Activated T-helper 9 cell treated with anti-CD3 and anti-CD28 coated beads, Interleukin-2, amount 50 U/mL, for 16 hours (primary cell): ENCODE results near the gene LRRK1.

Source experiments
- DNase-seq: peaks from one replicate; pipeline ENCODE4 v3.0.0-alpha.2; 2020; ENCODE audit warnings: low read depth

Gene LRRK1, protein sequence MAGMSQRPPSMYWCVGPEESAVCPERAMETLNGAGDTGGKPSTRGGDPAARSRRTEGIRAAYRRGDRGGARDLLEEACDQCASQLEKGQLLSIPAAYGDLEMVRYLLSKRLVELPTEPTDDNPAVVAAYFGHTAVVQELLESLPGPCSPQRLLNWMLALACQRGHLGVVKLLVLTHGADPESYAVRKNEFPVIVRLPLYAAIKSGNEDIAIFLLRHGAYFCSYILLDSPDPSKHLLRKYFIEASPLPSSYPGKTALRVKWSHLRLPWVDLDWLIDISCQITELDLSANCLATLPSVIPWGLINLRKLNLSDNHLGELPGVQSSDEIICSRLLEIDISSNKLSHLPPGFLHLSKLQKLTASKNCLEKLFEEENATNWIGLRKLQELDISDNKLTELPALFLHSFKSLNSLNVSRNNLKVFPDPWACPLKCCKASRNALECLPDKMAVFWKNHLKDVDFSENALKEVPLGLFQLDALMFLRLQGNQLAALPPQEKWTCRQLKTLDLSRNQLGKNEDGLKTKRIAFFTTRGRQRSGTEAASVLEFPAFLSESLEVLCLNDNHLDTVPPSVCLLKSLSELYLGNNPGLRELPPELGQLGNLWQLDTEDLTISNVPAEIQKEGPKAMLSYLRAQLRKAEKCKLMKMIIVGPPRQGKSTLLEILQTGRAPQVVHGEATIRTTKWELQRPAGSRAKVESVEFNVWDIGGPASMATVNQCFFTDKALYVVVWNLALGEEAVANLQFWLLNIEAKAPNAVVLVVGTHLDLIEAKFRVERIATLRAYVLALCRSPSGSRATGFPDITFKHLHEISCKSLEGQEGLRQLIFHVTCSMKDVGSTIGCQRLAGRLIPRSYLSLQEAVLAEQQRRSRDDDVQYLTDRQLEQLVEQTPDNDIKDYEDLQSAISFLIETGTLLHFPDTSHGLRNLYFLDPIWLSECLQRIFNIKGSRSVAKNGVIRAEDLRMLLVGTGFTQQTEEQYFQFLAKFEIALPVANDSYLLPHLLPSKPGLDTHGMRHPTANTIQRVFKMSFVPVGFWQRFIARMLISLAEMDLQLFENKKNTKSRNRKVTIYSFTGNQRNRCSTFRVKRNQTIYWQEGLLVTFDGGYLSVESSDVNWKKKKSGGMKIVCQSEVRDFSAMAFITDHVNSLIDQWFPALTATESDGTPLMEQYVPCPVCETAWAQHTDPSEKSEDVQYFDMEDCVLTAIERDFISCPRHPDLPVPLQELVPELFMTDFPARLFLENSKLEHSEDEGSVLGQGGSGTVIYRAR (N-terminal part only)

DNA sequence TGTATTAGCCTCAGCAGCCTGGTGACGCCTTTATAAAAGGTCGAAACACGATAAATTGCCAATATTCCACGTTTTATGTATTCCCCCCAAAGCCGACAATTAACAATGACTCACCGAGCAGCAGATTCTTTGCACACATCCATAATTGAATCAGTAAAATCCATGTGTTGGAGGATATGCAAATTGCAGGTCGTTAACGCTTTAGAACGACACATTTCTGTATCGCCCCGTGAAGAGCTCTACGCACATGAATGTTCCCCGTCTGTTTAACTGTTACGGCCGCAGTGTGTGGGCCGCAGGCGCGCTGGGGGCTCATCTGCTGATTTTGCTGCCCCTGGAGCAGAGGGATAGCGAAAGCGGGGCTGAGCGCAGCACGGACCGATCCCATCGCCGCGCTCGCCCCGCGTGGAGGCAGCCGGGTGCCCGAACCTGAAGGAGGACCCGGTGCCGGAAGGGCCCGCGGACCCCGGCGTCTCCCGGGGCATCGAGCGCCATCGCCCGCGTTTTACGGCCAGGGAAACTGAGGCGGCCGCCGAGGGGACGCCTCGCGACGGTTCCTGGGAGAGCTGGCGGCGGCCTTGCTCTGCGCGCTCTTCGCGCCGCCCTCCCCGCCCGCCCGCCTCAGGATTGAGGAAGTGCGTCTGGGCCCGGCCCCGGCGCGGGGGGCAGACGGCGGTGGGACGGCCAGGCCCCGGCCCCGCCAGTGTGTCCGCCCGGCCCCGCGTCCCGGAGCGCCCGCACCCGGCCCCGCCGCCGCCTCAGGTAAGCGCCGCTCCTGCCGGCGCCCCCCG, at the start of gene LRRK1:
TSS of gene LRRK1 (plus strand) at position 668 of the 791 bp plus-strand sequence. CDS start 5,276 bp downstream, outside the sequence.
- DNase-seq, result no peak

GRCh38 chr15:100873029-100873677, 46.0 kb upstream of the LRRK1 start:
- DNase-seq, result no peak

DNA sequence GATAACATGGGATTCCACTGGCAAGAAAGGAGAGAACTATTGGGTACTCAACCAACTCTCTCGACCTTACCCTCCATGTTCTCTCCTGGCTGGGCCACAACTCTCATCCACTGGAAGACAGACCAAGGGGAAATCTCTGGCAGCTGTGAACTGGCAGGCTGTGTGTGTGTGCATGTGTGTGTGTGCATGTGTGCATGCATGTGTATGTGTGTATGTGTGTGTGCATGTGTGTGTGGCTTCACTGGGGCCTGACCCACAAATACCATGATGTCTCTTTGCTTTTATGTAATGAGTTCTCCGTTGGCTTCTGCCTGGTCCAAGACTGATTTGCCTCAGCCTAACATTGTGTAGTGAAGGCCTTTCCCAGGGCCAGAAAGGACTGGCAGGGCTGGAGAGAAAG, 43.7 kb upstream of the LRRK1 start:
- DNase-seq, result no peak

GRCh38 chr15:100875976-100876375, 43.2 kb upstream of the LRRK1 start:
- DNase-seq, result no peak

- DNase-seq, result no peak
Observed at GRCh38 chr15:100877551-100877950, 41.6 kb upstream of the LRRK1 start.

- DNase-seq, result no peak
Observed at GRCh38 chr15:100878130-100878529, 41.0 kb upstream of the LRRK1 start.

DNA sequence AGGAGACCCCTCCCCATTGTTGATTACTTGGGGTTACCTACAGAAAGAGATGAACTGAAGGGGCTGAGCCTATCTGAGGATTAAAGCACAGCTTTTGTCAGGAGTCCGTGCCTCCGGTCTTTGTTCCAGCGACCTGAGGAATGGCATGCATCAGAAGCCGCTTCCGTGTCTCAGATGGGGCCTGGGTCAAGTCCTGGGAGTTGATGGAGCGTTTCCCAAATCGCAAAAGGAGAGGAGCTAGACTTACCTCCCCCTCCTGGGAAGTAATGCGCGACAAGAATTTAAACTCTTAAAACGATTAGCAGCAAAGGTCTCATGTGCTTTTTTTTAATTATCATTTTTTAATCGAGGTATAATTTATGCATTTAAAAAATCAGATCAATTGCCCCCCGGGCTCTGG, 40.5 kb upstream of the LRRK1 start:
- DNase-seq, result no peak

GRCh38 chr15:100879061-100879463, 40.1 kb upstream of the LRRK1 start:
- no peak for DNase-seq

DNA sequence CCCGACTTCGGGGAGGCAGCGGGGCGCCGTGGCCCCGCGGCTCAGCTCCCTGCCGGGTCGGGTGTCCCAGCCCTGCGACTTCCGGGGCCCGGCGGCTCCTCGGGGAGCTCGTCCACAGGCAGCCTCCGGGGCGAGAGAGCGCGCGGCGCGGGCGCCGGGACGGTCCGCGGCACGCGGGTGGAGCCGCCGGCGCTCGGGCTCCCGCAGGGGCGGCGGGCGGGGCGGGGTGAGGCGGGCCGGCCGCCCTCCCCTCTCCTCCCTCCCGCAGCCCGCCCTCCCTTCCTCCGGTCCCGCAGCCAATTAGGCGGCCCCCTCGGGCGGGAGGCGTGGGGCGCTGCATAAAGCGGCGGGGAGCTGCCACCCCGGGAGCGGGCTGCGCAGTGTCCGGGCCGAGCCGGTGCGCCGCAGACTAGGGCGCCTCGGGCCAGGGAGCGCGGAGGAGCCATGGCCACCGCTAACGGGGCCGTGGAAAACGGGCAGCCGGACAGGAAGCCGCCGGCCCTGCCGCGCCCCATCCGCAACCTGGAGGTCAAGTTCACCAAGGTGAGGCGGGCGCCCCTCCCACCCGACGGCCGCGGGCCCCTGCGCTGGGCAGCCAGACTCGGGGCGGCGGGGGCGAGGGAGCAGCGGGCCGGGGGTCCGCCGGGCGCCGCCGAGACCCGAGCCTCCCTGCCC, 39.6 kb upstream of the LRRK1 start, which contains the start of gene ALDH1A3:
TSS of gene ALDH1A3 (plus strand) at position 368 of the 675 bp plus-strand sequence. CDS start at position 445, 77 bp downstream.
- no peak for DNase-seq

GRCh38 chr15:100880139-100880896, 38.8 kb upstream of the LRRK1 start:
- DNase-seq, result no peak

GRCh38 chr15:100880897-100881242, 38.3 kb upstream of the LRRK1 start:
- DNase-seq, result no peak

GRCh38 chr15:100881573-100882336, 37.4 kb upstream of the LRRK1 start:
- no peak for DNase-seq

- DNase-seq, result no peak
Observed at GRCh38 chr15:100885116-100885515, 34.0 kb upstream of the LRRK1 start.

- DNase-seq, result no peak
Observed at GRCh38 chr15:100885811-100886210, 33.3 kb upstream of the LRRK1 start.

GRCh38 chr15:100887211-100887913, 31.8 kb upstream of the LRRK1 start:
- DNase-seq, result no peak

DNA sequence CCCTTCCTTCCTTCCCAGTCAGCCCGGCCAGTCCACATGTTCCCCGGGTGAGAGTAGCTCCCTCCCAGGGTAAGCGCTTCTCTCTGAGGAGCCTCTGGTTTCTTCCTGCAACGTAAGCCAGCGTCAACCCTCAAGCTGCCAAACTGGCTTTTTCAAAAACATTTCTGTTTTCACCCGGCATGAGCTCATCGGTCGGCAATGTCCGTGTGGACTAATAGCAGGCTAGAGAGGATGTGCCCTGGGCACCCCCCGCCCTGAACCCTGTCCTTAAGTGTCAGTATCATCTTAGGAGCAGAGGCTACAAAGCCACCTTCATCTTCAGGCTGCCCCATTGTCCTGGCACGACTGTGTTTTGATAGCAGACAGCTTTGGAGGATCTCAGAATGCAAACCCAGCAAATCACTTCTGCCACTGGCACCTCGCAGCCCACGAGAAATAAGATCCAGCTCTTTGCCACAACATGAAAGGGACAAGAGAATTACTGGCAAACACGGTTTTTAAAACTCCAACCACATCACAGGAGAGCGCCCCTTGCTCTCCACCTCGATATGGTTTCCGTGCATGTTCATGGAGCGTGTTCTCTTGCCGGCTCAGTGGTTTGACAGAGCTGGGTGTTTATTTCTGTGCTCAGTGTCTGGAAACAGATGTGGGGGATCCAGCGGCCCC, 29.6 kb upstream of the LRRK1 start:
- DNase-seq, result no peak

DNA sequence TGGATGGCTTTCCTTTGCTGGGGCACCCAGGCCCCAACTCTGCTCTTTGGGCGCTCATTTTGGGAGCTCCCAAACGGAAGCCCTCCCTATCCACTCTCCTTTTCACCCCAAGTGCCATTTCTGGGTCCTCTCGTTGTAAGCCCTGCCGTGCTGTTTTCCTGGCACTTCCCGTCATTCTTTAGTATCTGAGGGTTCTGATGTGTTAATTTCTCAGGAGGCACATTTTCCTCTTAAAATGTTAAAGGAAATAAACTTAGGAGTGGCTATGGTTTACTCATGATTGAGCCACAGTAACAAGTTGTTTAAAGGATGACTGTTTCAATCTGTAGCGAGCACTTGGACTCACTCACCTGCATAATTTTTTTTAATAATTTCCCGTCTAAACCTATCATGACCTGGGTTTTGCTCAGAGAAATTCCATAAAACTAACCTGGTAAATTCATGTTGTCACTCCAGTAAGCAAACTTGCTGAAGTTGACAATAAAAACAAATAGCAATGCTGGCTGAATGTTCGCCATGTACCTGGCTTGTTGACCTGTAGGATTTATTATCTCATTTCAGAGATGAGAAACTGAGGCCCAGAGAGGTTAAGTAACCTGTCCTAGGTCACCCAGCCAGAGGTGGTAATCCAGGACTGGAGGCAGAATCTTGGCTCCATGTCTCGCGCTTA, 29.0 kb upstream of the LRRK1 start:
- DNase-seq, result no peak
